GM19397 (cell line): Measurements from ENCODE around the gene NOL3.
A peak's percentile ranks its signal among the peaks of the same experiment; 100 is the strongest.

Experiments
- ATAC-seq: cut with Tn5 transposase; IDR thresholded peaks from one replicate; pipeline ENCODE4 v1.9.1; 2021; ENCODE audit warnings: mild to moderate bottlenecking, moderate library complexity; ENCODE audit not compliant: unreplicated experiment

NOL3 gene

GRCh38 chr16:67188323-67188722 lies 18.0 kb downstream of the NOL3 start:
- no peak for ATAC-seq

GRCh38 chr16:67188798-67189197 lies 18.5 kb downstream of the NOL3 start:
- ATAC-seq: no peak

- ATAC-seq: no peak
Observed at GRCh38 chr16:67190041-67190440, 19.7 kb downstream of the NOL3 start, which contains the start of gene EXOC3L1. Gene EXOC3L1 (minus strand): TSS chr16:67190136. CDS start chr16:67189676, 460 bp downstream.

- no peak for ATAC-seq
Observed at GRCh38 chr16:67190448-67191399, 20.4 kb downstream of the NOL3 start.

- no peak for ATAC-seq
Observed at GRCh38 chr16:67191411-67191994, 21.2 kb downstream of the NOL3 start.

GRCh38 chr16:67191995-67192681 lies 21.8 kb downstream of the NOL3 start, which contains the start of gene E2F4:
Gene E2F4 (plus strand): TSS chr16:67192155. CDS start chr16:67192228, 73 bp downstream.
- ATAC-seq: peak; percentile 91

- ATAC-seq: no peak
Observed at GRCh38 chr16:67192781-67193361, 22.5 kb downstream of the NOL3 start.

- ATAC-seq: no peak
Observed at GRCh38 chr16:67193536-67193935, 23.2 kb downstream of the NOL3 start.

- ATAC-seq: no peak
Observed at GRCh38 chr16:67194260-67194659, 23.9 kb downstream of the NOL3 start.

GRCh38 chr16:67195676-67196075 lies 25.3 kb downstream of the NOL3 start:
- no peak for ATAC-seq

GRCh38 chr16:67196881-67197280 lies 26.5 kb downstream of the NOL3 start:
- no peak for ATAC-seq

- no peak for ATAC-seq
Observed at GRCh38 chr16:67197704-67198103, 27.4 kb downstream of the NOL3 start.

GRCh38 chr16:67198238-67198734 lies 27.9 kb downstream of the NOL3 start:
- no peak for ATAC-seq

GRCh38 chr16:67199011-67199807 lies 28.9 kb downstream of the NOL3 start, which contains the start of gene ELMO3:
Gene ELMO3 (plus strand): TSS chr16:67199131. CDS start chr16:67199327, 196 bp downstream.
- no peak for ATAC-seq

GRCh38 chr16:67199808-67200198 lies 29.5 kb downstream of the NOL3 start:
- no peak for ATAC-seq

- no peak for ATAC-seq
Observed at GRCh38 chr16:67200491-67200890, 30.2 kb downstream of the NOL3 start.

GRCh38 chr16:67201411-67202345 lies 31.3 kb downstream of the NOL3 start:
- no peak for ATAC-seq

GRCh38 chr16:67202426-67202825 lies 32.1 kb downstream of the NOL3 start:
- no peak for ATAC-seq

- ATAC-seq: no peak
Observed at GRCh38 chr16:67202956-67203493, 32.7 kb downstream of the NOL3 start.
